Lung (tissue), 12 donors: ENCODE data around the gene TIMM50. TPM values are rescaled to one million over a fixed set of nuclear protein-coding genes. Genes with fewer than 3 reads are reported as not detected.

Source experiments
- ATAC-seq: fragments of 200-7000 bp; cut with Tn5 transposase; one replicate; pipeline ENCODE4 v1.9.1; 2020; ENCODE audit warnings: moderate number of reproducible peaks; ENCODE audit not compliant: insufficient read depth, low FRiP score
- DNase-seq, 3 donors: peaks; one replicate each; pipeline ENCODE4 v3.0.0-alpha.2; 2013 to 2017
- H3K27ac ChIP-seq, 2 donors: one replicate each; pipeline ENCODE4 v1.5.1; 2013; ENCODE audit warnings: mild to moderate bottlenecking in 2 of 2, moderate library complexity in 2 of 2, control low read depth in 1 of 2, inconsistent platforms in 1 of 2, low read depth in 1 of 2, low read length in 1 of 2
- H3K27me3 ChIP-seq, 3 donors: one replicate each; pipeline ENCODE4 v1.5.1; 2013; ENCODE audit warnings: low read length in 2 of 3; ENCODE audit not compliant: control insufficient read depth in 3 of 3, insufficient read depth in 3 of 3
- H3K36me3 ChIP-seq, 4 donors: one replicate each; pipeline ENCODE4 v1.5.1; 2013; ENCODE audit warnings: low read length in 4 of 4, mild to moderate bottlenecking in 1 of 4, moderate library complexity in 1 of 4; ENCODE audit not compliant: control insufficient read depth in 4 of 4, insufficient read depth in 4 of 4
- H3K4me1 ChIP-seq, 5 donors: one replicate each; pipeline ENCODE4 v1.5.1; 2013; ENCODE audit warnings: low read length in 5 of 5, mild to moderate bottlenecking in 2 of 5, moderate library complexity in 1 of 5; ENCODE audit not compliant: control insufficient read depth in 5 of 5, insufficient read depth in 5 of 5
- H3K4me3 ChIP-seq: one replicate; pipeline ENCODE4 v1.5.1; 2013; ENCODE audit warnings: mild to moderate bottlenecking, control low read depth, moderate library complexity
- H3K9ac ChIP-seq, 2 donors: one replicate each; pipeline ENCODE4 v1.5.1; 2013; ENCODE audit warnings: low read length in 2 of 2, control low read depth in 1 of 2; ENCODE audit not compliant: insufficient read depth in 1 of 2
- H3K9me3 ChIP-seq, 4 donors: one replicate each; pipeline ENCODE4 v1.5.1; 2013; ENCODE audit warnings: low read length in 3 of 4, mild to moderate bottlenecking in 1 of 4, moderate library complexity in 1 of 4; ENCODE audit not compliant: control insufficient read depth in 4 of 4, insufficient read depth in 3 of 4
- CTCF ChIP-seq: IDR thresholded peaks from 2 replicates; pipeline ENCODE4 v1.5.1; 2012; ENCODE audit warnings: mild to moderate bottlenecking; ENCODE audit errors: control extremely low read depth, extremely low read depth
- WGBS, 2 donors: extraction: QIAGEN DNeasy Blood & Tissue Kit; methylation state at CpG; one replicate each; pipeline ENCODE4 v1.1.7; 2013; 5-methylcytosine and 5-hydroxymethylcytosine counted together
- polyA plus RNA-seq, 2 donors: library from polyadenylated mRNA; stranded (reverse); fragments of 200-250 nt; gene quantifications; one replicate each; pipeline ENCODE4 v1.2.1, GENCODE V29; 2013
- total RNA-seq, 2 donors: library from RNA; depleted of rRNA in 1 of 2; stranded (reverse); fragments of >200 nt in 1 of 2; gene quantifications; one replicate each; pipeline ENCODE4 v1.2.1, GENCODE V29; 2014 to 2021
- donor health status: control.
- donor health status: control.
- donor health status: Bipolar disorder and iron deficiency.
- donor health status: healthy.
- donor health status: DM: yes; HTN: yes; CAD: no.

TIMM50 gene
- total and polyA plus RNA-seq, 4 donors = 47.5 to 67.4 (median 53.7) TPM

GRCh38 chr19:39469036-39469435, 11.6 kb upstream of the TIMM50 start:
- Histone ChIP-seq H3K9me3 (peaks cover 0 to 2% (median 0%) of the 10 kb centered on the region in 4 donors), H3K27ac (no peak overlapping the region), H3K4me1 (no peaks in the 10 kb centered on the region), H3K27me3 (no peaks in the 10 kb centered on the region), H3K4me3 (no peak overlapping the region), H3K9ac (no peak overlapping the region), H3K36me3 (peaks cover 52 to 88% (median 62%) of the 10 kb centered on the region in 4 donors)
- ATAC-seq (no peak), DNase-seq (no peak)
- no peak for TF ChIP-seq CTCF
- WGBS, 2 donors = 90 to 91% methylated on average over 11 of the region's 11 CpGs

GRCh38 chr19:39469567-39469966, 11.1 kb upstream of the TIMM50 start:
- H3K36me3 ChIP-seq = peaks cover 52 to 90% (median 64%) of the 10 kb centered on the region in 4 donors
- WGBS, 2 donors = 92 to 96% methylated on average over 6 of the region's 6 CpGs

GRCh38 chr19:39470724-39471339, 9.8 kb upstream of the TIMM50 start:
- ATAC-seq = no peak
- Histone ChIP-seq H3K4me1 (no peaks in the 10 kb centered on the region), H3K9me3 (peaks cover 0 to 2% (median 0%) of the 10 kb centered on the region in 4 donors), H3K27me3 (no peaks in the 10 kb centered on the region), H3K27ac (no peak overlapping the region), H3K36me3 (peaks cover 52 to 89% (median 58%) of the 10 kb centered on the region in 4 donors), H3K4me3 (no peak overlapping the region), H3K9ac (no peak overlapping the region)
- DNase-seq = no peak
- no peak for TF ChIP-seq CTCF
- 88% methylated on average over 7 of the region's 7 CpGs for WGBS, 2 donors

More at GRCh38 chr19:39469567-39469966, 11.1 kb upstream of the TIMM50 start:
- ATAC-seq = no peak
- H3K4me3 ChIP-seq = no peak overlapping the region
- no peak for DNase-seq
- H3K4me1 ChIP-seq = no peaks in the 10 kb centered on the region
- H3K9me3 ChIP-seq = peaks cover 0 to 2% (median 0%) of the 10 kb centered on the region in 4 donors
- no peaks in the 10 kb centered on the region for H3K27me3 ChIP-seq
- no peak overlapping the region for H3K27ac ChIP-seq
- TF ChIP-seq CTCF = no peak
- H3K9ac ChIP-seq = no peak overlapping the region
